ENCODE measurements around the gene SFPQ.

DNA sequence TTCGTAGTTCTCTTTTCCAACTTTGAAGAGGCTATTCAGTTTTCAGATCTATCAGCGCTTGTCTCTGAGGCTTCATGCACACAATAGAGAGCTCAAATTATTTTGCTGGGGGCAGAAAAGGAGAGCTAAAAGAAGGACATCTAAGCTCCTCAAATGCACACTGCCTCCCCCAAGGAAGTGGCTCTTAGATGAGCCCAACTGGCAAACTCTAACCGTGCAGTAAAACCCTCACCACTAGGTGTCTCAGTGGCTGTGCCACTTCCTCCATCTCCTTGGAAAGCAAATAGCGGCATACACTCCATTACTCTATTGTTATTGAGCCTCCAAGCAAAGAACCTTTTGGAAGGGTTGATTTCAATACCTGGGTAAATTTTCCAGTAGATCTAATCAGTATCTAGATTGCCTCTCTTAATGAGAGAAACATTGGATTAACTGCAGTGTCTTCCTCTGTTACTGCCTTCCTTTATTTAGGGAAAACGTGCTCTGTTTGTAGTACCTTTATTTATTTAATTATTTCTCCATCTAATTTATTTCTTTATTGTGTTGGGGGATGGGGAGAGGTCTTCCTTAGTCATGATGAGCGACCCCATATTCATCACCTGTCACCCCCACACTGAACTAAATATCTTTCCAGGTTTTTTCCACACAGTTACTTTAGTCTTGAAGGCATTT is 9.2 kb upstream of the SFPQ start:
- TF ChIP-seq, protein P1, sequence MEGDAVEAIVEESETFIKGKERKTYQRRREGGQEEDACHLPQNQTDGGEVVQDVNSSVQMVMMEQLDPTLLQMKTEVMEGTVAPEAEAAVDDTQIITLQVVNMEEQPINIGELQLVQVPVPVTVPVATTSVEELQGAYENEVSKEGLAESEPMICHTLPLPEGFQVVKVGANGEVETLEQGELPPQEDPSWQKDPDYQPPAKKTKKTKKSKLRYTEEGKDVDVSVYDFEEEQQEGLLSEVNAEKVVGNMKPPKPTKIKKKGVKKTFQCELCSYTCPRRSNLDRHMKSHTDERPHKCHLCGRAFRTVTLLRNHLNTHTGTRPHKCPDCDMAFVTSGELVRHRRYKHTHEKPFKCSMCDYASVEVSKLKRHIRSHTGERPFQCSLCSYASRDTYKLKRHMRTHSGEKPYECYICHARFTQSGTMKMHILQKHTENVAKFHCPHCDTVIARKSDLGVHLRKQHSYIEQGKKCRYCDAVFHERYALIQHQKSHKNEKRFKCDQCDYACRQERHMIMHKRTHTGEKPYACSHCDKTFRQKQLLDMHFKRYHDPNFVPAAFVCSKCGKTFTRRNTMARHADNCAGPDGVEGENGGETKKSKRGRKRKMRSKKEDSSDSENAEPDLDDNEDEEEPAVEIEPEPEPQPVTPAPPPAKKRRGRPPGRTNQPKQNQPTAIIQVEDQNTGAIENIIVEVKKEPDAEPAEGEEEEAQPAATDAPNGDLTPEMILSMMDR (IDR thresholded peaks at IDR 0.05): peak; percentile 93
- no peak for TF ChIP-seq EZH2 (IDR thresholded peaks at IDR 0.05; ENCODE audit: borderline replicate concordance, insufficient read depth, low read depth, low read length, poor library complexity, severe bottlenecking)
